Mesenchymal stem cell (in vitro differentiated cells and primary cell): ENCODE data around the gene C16orf92.

Experiments
- DNase-seq: peaks from one replicate; pipeline ENCODE4 v3.0.0-alpha.2; 2013
- H2AFZ ChIP-seq: one replicate; pipeline ENCODE4 v1.6.1; 2013; ENCODE audit warnings: low read depth, mild to moderate bottlenecking, control low read depth, inconsistent platforms, low read length, moderate library complexity
- H2AK5ac ChIP-seq: 2 replicates; pipeline ENCODE4 v1.6.1; 2013; ENCODE audit warnings: low read length, moderate library complexity, mild to moderate bottlenecking, inconsistent platforms; ENCODE audit not compliant: severe bottlenecking
- H2BK120ac ChIP-seq: one replicate; pipeline ENCODE4 v1.6.1; 2013; ENCODE audit warnings: low read depth, mild to moderate bottlenecking, inconsistent platforms, low read length, moderate library complexity
- H2BK12ac ChIP-seq, 2 experiments: one replicate each; pipeline ENCODE4 v1.6.1; 2013; ENCODE audit warnings: inconsistent platforms in 2 of 2, low read length in 2 of 2, mild to moderate bottlenecking in 2 of 2, moderate library complexity in 2 of 2, control low read depth in 1 of 2
- H2BK15ac ChIP-seq: one replicate; pipeline ENCODE4 v1.6.1; 2013; ENCODE audit warnings: mild to moderate bottlenecking, low read depth, inconsistent platforms; ENCODE audit not compliant: poor library complexity, severe bottlenecking
- H2BK5ac ChIP-seq: 2 replicates; pipeline ENCODE4 v1.6.1; 2013; ENCODE audit warnings: low read depth, mild to moderate bottlenecking, low read length, control low read depth, inconsistent platforms; ENCODE audit not compliant: poor library complexity, severe bottlenecking
- H3K14ac ChIP-seq, 2 experiments: one replicate each; pipeline ENCODE4 v1.6.1; 2013; ENCODE audit warnings: inconsistent platforms in 2 of 2, low read length in 2 of 2, control low read depth in 1 of 2, mild to moderate bottlenecking in 1 of 2, moderate library complexity in 1 of 2
- H3K18ac ChIP-seq, 2 experiments: one replicate each; pipeline ENCODE4 v1.6.1; 2013; ENCODE audit warnings: inconsistent platforms in 2 of 2, low read length in 2 of 2, control low read depth in 1 of 2, low read depth in 1 of 2, mild to moderate bottlenecking in 1 of 2
- H3K23ac ChIP-seq, 2 experiments: one replicate each; pipeline ENCODE4 v1.6.1; 2013; ENCODE audit warnings: inconsistent platforms in 2 of 2, low read length in 2 of 2, mild to moderate bottlenecking in 2 of 2, moderate library complexity in 2 of 2, control low read depth in 1 of 2
- H3K27ac ChIP-seq: 2 replicates; pipeline ENCODE4 v1.5.1; 2013; ENCODE audit warnings: mild to moderate bottlenecking, moderate library complexity, low read length, control low read depth, inconsistent platforms; ENCODE audit not compliant: poor library complexity, severe bottlenecking
- H3K27me3 ChIP-seq, 2 experiments: 2 replicates each; pipeline versions ENCODE4 v1.6.1 to v1.7.0; 2013; ENCODE audit warnings: low read length in 2 of 2, mild to moderate bottlenecking in 2 of 2, moderate library complexity in 2 of 2, control low read depth in 1 of 2, inconsistent platforms in 1 of 2; ENCODE audit not compliant: control insufficient read depth in 1 of 2, insufficient read depth in 1 of 2
- H3K36me3 ChIP-seq, 2 experiments: 2 replicates each; pipeline versions ENCODE4 v1.6.1 to v1.7.0; 2013; ENCODE audit warnings: low read length in 2 of 2, control low read depth in 1 of 2, inconsistent platforms in 1 of 2, low read depth in 1 of 2, mild to moderate bottlenecking in 1 of 2; ENCODE audit not compliant: insufficient read depth in 2 of 2, control insufficient read depth in 1 of 2
- H3K4ac ChIP-seq, 2 experiments: one replicate each; pipeline ENCODE4 v1.6.1; 2013; ENCODE audit warnings: inconsistent platforms in 2 of 2, low read length in 2 of 2, mild to moderate bottlenecking in 2 of 2, moderate library complexity in 2 of 2, control low read depth in 1 of 2, low read depth in 1 of 2
- H3K4me1 ChIP-seq: 2 replicates; pipeline ENCODE4 v1.6.1; 2013; ENCODE audit warnings: low read depth, low read length, control low read depth; ENCODE audit not compliant: control insufficient read depth, insufficient read depth
- H3K4me2 ChIP-seq: 2 replicates; pipeline ENCODE4 v1.6.1; 2013; ENCODE audit warnings: low read length, mild to moderate bottlenecking, inconsistent platforms; ENCODE audit not compliant: poor library complexity, severe bottlenecking
- H3K4me3 ChIP-seq, 2 experiments: 2 replicates each; pipeline versions ENCODE4 v1.5.1 to v1.7.0; 2013; ENCODE audit warnings: low read length in 2 of 2, mild to moderate bottlenecking in 2 of 2, control low read depth in 1 of 2, low read depth in 1 of 2; ENCODE audit not compliant: insufficient read depth in 1 of 2
- H3K79me1 ChIP-seq: replicated peaks from 2 replicates; pipeline ENCODE4 v1.6.1; 2013; ENCODE audit warnings: mild to moderate bottlenecking, control low read depth, low read length, inconsistent platforms; ENCODE audit not compliant: poor library complexity, severe bottlenecking
- H3K9ac ChIP-seq: 2 replicates; pipeline ENCODE4 v1.7.0; 2013; ENCODE audit warnings: mild to moderate bottlenecking, low read length, moderate library complexity
- H3K9me3 ChIP-seq: 2 replicates; pipeline ENCODE4 v1.7.0; 2013; ENCODE audit warnings: mild to moderate bottlenecking, low read length; ENCODE audit not compliant: control insufficient read depth
- H4K8ac ChIP-seq: one replicate; pipeline ENCODE4 v1.6.1; 2013; ENCODE audit warnings: inconsistent platforms, mild to moderate bottlenecking, low read length, moderate library complexity
- H4K91ac ChIP-seq: one replicate; pipeline ENCODE4 v1.6.1; 2013; ENCODE audit warnings: mild to moderate bottlenecking, low read length, inconsistent platforms
- WGBS: methylation state at CpG from one replicate; pipeline ENCODE4 v1.1.7; 2013; ENCODE audit warnings: mixed read lengths; 5-methylcytosine and 5-hydroxymethylcytosine counted together

C16orf92 gene

DNA sequence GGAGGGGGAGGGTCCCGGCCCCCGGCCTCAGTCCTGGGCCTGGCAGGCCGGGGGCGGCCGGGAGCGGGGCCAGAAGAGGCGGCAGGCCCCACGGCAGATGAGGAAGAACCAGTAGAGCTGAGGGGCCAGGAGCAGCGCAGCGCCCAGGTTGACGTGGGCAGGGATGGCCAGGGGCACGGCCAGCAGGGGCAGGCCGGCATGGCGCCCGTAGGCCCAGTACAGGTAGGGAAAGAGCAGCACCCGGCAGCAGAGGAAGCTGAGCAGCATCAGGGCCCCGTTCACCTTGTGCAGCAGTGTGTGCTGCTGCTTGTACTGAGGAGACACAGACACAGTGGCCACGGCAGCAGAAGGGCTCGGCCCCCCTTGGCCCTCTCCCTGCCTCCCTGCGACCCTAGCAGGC lies 2.2 kb downstream of the C16orf92 start:
- H4K91ac ChIP-seq, result no peak overlapping the region
- no peak overlapping the region for H3K4me3 ChIP-seq
- H3K9ac ChIP-seq, result no peak overlapping the region
- H2AK5ac ChIP-seq, result no peak overlapping the region
- H3K14ac ChIP-seq, result peak overlapping the region in 1 of 2 experiments; percentile 44
- no peak overlapping the region for H4K8ac ChIP-seq
- no peak overlapping the region for H3K4ac ChIP-seq
- no peaks in the 10 kb centered on the region for H3K79me1 ChIP-seq
- no peak overlapping the region for H2BK12ac ChIP-seq
- H3K27ac ChIP-seq, result no peak overlapping the region
- no peaks in the 10 kb centered on the region for H3K9me3 ChIP-seq
- DNase-seq, result no peak
- no peak overlapping the region for H2BK120ac ChIP-seq
- peaks cover 54 to 78% of the 10 kb centered on the region in 2 experiments for H3K27me3 ChIP-seq
- H3K18ac ChIP-seq, result no peak overlapping the region
- no peaks in the 10 kb centered on the region for H3K36me3 ChIP-seq
- no peak overlapping the region for H2BK5ac ChIP-seq
- WGBS, result 80% methylated on average over 20 of the region's 20 CpGs
- H2AFZ ChIP-seq, result no peak overlapping the region
- no peak overlapping the region for H3K4me2 ChIP-seq
- H3K23ac ChIP-seq, result no peak overlapping the region
- H3K4me1 ChIP-seq, result peaks cover 11% of the 10 kb centered on the region
- no peak overlapping the region for H2BK15ac ChIP-seq

DNA sequence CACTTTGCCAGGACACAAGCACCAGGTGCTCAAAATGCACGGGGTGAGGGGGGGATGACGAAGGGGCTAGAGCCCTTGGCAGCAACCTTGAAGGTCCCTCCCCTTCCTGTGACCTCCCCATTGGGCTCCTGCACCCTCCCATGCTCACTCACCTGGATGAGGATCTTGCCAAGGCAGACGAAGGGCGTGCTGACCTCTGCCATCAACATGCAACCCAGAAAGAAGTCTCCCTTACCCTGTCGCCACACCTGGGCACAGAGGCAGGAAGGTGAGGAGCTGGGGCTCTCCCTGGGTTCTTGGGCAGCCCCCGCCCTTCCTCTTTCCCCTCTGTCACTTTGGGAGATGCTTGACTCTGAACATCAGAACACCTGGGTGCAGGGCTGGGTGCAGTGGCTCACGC lies 2.6 kb downstream of the C16orf92 start:
- no peak overlapping the region for H3K4ac ChIP-seq
- no peaks in the 10 kb centered on the region for H3K9me3 ChIP-seq
- H3K79me1 ChIP-seq, result no peaks in the 10 kb centered on the region
- no peak overlapping the region for H3K4me3 ChIP-seq
- H2BK12ac ChIP-seq, result no peak overlapping the region
- peaks cover 58 to 82% of the 10 kb centered on the region in 2 experiments for H3K27me3 ChIP-seq
- H3K18ac ChIP-seq, result no peak overlapping the region
- H2AK5ac ChIP-seq, result no peak overlapping the region
- no peak overlapping the region for H2BK120ac ChIP-seq
- H3K14ac ChIP-seq, result no peak overlapping the region
- no peak overlapping the region for H2BK15ac ChIP-seq
- H2AFZ ChIP-seq, result no peak overlapping the region
- no peak overlapping the region for H3K9ac ChIP-seq
- WGBS, result 60% methylated on average over 7 of the region's 7 CpGs
- no peak overlapping the region for H3K23ac ChIP-seq
- no peak for DNase-seq
- no peak overlapping the region for H4K8ac ChIP-seq
- no peaks in the 10 kb centered on the region for H3K36me3 ChIP-seq
- no peak overlapping the region for H3K27ac ChIP-seq
- H3K4me1 ChIP-seq, result peaks cover 14% of the 10 kb centered on the region
- no peak overlapping the region for H2BK5ac ChIP-seq
- no peak overlapping the region for H4K91ac ChIP-seq
- H3K4me2 ChIP-seq, result no peak overlapping the region

GRCh38 chr16:30026449-30026848 lies 3.5 kb downstream of the C16orf92 start:
- H3K9ac ChIP-seq, result no peak overlapping the region

DNA sequence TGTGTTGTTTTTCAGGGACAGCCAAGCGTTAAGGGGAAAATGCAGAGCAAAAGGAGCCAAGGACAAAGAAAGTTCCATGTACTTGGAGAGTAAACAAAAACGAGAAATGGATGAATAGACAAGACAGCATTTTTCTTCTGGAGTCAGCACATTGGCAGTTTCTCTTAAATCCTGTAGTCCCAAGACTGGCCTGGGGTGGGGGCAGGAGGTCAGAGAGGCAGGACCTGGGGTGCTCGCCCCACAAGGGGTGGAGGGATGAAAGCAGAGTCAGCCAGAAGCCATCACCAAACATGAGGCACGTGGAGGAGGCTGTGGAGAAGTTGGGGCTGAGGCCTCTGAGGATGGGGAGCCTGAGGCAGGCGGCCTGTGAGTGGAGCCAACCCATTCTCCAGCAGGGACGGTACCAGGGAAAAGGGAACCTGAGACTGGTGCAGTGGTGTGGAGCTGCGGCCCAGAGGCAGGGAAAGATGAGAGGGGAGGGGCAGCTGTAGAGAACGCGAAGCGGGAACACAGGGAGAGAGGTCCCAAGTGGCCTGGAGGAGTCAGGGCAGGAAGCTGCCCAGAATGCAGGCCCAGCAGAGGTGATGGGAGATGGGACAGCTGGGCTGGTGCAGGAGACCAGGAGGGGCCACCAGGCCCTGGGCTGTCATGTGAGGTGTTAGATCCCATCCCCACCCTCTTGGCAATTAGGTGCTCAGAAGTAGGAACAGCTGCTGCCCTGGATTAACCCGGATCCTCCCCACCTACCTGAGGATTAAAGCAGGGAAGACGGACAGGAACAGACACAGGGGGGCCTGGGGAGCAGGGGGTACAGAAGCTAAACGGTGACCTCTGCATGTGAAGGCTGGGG lies 4.8 kb downstream of the C16orf92 start:
- Histone ChIP-seq H2BK120ac (no peak overlapping the region), H3K18ac (no peak overlapping the region), H3K4ac (no peak overlapping the region), H3K27me3 (peaks cover 80 to 88% of the 10 kb centered on the region in 2 experiments), H3K9ac (no peak overlapping the region), H2BK5ac (no peak overlapping the region), H3K4me1 (peaks cover 12% of the 10 kb centered on the region), H4K8ac (no peak overlapping the region), H3K23ac (no peak overlapping the region), H3K4me3 (no peak overlapping the region), H4K91ac (no peak overlapping the region), H3K4me2 (no peak overlapping the region), H2BK12ac (no peak overlapping the region), H3K14ac (no peak overlapping the region), H3K79me1 (no peaks in the 10 kb centered on the region), H2BK15ac (no peak overlapping the region), H2AFZ (no peak overlapping the region), H3K36me3 (no peaks in the 10 kb centered on the region), H3K27ac (no peak overlapping the region), H3K9me3 (no peaks in the 10 kb centered on the region), H2AK5ac (no peak overlapping the region)
- DNase-seq, result no peak
- 58% methylated on average over 13 of the region's 13 CpGs for WGBS

More at GRCh38 chr16:30026449-30026848, 3.5 kb downstream of the C16orf92 start:
- Histone ChIP-seq H2BK15ac (no peak overlapping the region), H2BK12ac (no peak overlapping the region), H4K8ac (no peak overlapping the region), H3K79me1 (no peaks in the 10 kb centered on the region), H2AK5ac (no peak overlapping the region), H4K91ac (no peak overlapping the region), H3K27ac (no peak overlapping the region), H3K4me1 (peaks cover 16% of the 10 kb centered on the region), H3K36me3 (no peaks in the 10 kb centered on the region), H3K18ac (no peak overlapping the region), H2BK5ac (no peak overlapping the region), H2AFZ (no peak overlapping the region), H3K4me3 (no peak overlapping the region), H3K27me3 (peaks cover 67 to 79% of the 10 kb centered on the region in 2 experiments), H2BK120ac (no peak overlapping the region), H3K4me2 (no peak overlapping the region), H3K23ac (peak overlapping the region in 1 of 2 experiments; percentile 42), H3K9me3 (no peaks in the 10 kb centered on the region), H3K4ac (no peak overlapping the region), H3K14ac (peak overlapping the region in 1 of 2 experiments; percentile 5)
- 88% methylated on average over 18 of the region's 18 CpGs for WGBS
- DNase-seq, result no peak
